LNCaP clone FGC (cell line): ENCODE results near the gene PPP1CC.

Source experiments
- DNase-seq: peaks from one replicate; pipeline ENCODE4 v3.0.0-alpha.2; 2011; ENCODE audit warnings: low read depth
- H3K4me3 ChIP-seq: 2 replicates; pipeline ENCODE4 v1.5.1; 2011; ENCODE audit warnings: mild to moderate bottlenecking, low read depth, low read length, control low read depth
- TF ChIP-seq, protein P1 (sequence below): IDR thresholded peaks from 2 replicates; pipeline ENCODE4 v1.5.1; 2012; ENCODE audit warnings: mild to moderate bottlenecking; ENCODE audit not compliant: control insufficient read depth, insufficient read depth; ENCODE audit errors: extremely low read depth

The PPP1CC gene

DNA sequence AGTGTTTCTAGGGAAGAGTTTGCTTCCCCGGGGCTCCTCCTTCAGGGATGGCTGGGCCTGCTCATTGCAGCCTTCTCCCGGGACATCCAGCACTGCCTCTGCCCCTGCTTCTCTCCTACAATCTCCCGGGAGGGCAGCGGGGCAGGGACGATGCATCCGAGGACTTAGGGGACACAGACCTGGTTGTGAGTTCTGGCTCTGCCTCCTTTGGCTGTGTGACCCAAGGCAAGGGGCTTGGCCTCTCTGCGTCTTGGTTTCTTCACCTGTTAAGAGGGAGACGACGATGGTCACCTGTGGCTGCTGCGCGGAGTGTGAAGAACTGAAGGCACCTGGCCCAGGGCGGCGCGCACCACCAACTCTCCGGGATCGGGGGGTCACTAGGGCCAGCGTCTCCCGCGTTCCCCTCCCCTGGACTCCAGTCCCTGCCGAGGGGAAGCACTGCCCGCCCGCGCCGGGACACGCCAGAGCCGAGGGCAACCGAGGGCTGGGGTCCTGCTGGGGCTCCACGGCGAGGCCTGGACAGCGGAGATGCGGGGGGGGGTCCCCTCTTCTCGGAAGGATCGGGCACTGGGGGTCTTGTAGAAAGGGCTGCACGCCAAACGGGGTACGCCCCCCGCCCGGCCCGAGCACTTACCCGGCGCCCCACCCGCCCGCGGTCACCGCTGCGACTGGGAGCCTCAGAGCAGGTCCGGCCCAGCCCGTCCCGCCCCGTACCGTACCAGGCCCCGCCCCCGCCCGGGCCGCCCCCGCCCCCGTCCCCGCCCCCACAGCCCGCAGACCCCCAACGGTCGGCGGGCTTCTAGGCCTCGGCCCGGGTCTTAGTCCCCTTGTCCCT lies 54.0 kb downstream of the PPP1CC start, which contains the start of gene HVCN1:
Gene HVCN1 (minus strand): TSS at position 670 of the 835 bp plus-strand sequence. CDS start 5,870 bp downstream, outside the sequence.
- H3K4me3 ChIP-seq, result no peak within 1 kb of the TSS
- TF ChIP-seq, protein P1, sequence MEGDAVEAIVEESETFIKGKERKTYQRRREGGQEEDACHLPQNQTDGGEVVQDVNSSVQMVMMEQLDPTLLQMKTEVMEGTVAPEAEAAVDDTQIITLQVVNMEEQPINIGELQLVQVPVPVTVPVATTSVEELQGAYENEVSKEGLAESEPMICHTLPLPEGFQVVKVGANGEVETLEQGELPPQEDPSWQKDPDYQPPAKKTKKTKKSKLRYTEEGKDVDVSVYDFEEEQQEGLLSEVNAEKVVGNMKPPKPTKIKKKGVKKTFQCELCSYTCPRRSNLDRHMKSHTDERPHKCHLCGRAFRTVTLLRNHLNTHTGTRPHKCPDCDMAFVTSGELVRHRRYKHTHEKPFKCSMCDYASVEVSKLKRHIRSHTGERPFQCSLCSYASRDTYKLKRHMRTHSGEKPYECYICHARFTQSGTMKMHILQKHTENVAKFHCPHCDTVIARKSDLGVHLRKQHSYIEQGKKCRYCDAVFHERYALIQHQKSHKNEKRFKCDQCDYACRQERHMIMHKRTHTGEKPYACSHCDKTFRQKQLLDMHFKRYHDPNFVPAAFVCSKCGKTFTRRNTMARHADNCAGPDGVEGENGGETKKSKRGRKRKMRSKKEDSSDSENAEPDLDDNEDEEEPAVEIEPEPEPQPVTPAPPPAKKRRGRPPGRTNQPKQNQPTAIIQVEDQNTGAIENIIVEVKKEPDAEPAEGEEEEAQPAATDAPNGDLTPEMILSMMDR, result no peak
- DNase-seq, result no peak

DNA sequence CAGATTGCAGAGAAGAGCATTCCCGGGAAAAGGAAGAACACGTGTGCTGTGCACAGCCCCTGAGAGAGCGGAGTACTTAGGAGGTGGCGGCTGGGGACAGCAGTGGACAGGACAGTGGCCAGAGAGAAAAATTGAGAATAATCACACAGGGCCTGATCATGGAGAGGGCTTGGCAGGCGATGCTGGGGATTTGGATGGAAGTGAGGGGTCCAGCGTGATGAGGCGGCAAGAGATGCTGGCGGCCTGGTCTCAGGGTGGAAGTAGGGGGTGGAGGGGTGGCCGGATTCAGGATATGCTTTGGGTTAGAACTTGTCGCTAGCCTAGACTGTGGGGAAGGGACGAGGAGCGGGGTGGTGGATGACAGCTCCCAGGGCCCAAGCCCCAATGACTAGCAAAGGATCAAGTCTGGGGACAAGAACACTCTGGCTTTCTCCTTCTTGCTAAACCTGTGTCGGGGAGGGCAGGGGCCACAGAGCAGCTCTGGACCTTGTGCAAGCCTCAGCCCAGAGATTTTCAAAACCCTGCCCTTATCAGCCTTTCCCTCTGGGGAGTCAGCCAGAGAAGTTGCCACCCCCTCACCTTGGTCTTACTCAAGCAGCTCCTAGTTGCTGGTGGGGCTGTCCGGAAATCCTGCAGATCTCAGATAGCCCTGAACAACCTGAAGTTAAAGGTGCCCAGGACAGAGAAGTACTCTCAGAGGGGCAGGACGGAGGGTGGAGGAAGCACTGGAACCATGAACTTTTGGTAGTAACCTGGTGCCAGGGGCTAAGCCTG lies 55.1 kb downstream of the PPP1CC start:
- no peak overlapping the region for H3K4me3 ChIP-seq
- DNase-seq, result no peak
- TF ChIP-seq, protein P1, result no peak

DNA sequence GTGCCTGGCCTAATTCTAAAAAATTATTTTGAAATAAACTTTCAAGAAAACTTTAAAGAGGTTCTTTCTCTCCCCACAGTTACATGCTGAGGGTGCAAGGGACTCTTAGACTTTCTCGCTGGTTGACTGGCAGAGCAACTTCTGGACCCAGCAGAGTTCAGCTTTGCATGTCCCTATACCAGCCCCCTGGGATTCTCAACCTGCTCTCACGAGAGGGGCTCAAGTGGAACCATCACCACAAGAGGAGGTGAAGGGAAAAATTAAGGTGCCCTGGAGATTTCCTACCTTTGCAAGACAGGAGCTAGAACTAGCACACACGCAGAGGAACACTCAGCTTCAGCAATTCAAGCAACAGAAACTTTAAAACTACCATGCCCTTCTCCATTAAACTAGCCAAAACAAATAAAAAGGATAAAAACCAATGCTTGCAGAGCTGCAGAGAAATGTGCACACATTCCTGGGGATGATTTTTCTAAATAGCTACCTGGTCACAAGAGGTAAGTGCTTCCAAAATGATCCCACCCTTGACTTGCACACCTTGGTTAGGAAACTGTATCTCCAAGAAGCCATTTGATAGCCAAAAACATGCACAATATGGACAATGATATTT lies 56.3 kb downstream of the PPP1CC start:
- H3K4me3 ChIP-seq, result no peak overlapping the region
- TF ChIP-seq, protein P1, result no peak
- no peak for DNase-seq

DNA sequence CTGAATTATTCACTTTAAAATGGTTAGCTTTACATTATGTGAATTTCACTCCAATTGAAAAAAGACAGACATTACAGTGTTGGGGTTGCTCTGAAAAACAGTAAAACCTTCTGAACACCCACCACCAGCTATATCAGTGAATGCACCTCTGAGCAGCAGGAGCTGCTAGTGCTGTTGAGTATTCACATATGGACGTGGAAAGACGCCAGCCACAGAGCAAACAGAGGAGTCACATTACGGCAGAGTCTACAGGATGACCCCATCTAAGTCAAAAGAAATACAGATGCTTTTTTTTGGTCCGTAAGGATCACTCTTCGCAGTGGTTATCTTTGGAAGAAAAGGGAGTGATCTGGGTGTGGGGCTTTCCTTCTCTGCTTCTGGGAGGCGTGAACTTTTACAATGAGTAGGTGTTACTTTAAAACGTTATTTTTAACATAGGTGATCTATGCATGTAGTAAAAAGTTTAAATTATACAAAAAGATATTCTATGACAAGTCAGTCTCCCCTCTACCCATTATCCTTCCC lies 58.3 kb downstream of the PPP1CC start:
- TF ChIP-seq, protein P1, result no peak
- peak; percentile 27 for DNase-seq

DNA sequence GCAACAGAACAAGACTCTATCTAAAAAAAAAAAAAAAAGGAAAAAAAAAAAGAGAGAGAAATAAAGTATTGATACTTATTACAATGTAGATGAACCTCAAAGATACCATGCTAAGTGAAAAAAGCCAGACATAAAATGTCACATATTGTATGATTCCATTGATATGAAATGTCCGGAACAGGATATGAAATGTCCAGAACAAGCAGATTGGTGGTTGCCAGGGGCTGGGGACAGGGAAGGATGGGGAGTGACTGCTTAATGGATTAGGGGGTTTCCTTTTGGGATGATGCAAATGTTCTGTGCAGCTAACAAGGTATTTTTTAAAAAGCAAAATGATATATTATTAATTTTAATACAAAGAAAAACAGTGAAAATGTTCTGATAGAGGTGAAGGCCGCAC lies 58.8 kb downstream of the PPP1CC start:
- TF ChIP-seq, protein P1, result no peak
- H3K4me3 ChIP-seq, result no peak overlapping the region
- no peak for DNase-seq

More for the DNA sequence above, 58.3 kb downstream of the PPP1CC start:
- H3K4me3 ChIP-seq, result no peak overlapping the region

DNA sequence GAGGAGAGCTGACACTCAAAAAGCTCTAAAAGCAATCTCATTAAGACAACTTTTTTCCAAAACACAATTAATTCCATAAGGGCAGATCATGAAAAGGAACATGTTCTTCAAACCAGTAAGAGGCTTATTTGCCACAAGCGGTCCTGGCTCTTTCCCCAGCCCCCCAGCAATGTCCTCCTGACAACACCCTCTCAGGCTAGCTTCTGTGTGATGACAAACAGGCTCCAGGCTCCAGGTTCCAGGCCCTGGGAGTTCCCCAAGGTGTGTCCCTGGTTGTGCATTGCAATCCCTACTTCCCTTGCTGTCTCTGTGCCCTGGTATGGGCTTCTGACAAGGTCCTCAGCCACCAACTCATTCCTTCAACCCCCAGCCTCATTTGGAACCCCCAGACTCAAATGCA lies 62.7 kb downstream of the PPP1CC start:
- H3K4me3 ChIP-seq, result no peak overlapping the region
- TF ChIP-seq, protein P1, result no peak
- DNase-seq, result no peak
